AG09319 (cell line): ENCODE data around the gene SYS1.

Experiments used
- DNase-seq: peaks from one replicate; pipeline ENCODE4 v3.0.0-alpha.2; 2010; ENCODE audit warnings: low read depth; ENCODE audit errors: extremely low read depth
- CTCF ChIP-seq: IDR thresholded peaks from 2 replicates; pipeline ENCODE4 v1.5.1; 2011; ENCODE audit warnings: low read depth, mild to moderate bottlenecking, inconsistent platforms, low read length, moderate library complexity

SYS1 gene

GRCh38 chr20:45410887-45411286 is 47.9 kb downstream of the SYS1 start:
- TF ChIP-seq CTCF: no peak
- no peak for DNase-seq

- no peak for TF ChIP-seq CTCF
- DNase-seq: no peak
Measured at GRCh38 chr20:45412653-45413052, 49.7 kb downstream of the SYS1 start.

GRCh38 chr20:45413479-45413878 is 50.5 kb downstream of the SYS1 start:
- DNase-seq: no peak
- TF ChIP-seq CTCF: no peak

- DNase-seq: peak; percentile 32
- no peak; the same call in 1 of the 2 replicates for TF ChIP-seq CTCF
Measured at GRCh38 chr20:45415822-45416637, 53.1 kb downstream of the SYS1 start, which contains the start of gene PIGT. PIGT (plus strand) TSS chr20:45416141; CDS start chr20:45416157, 16 bp downstream.

- DNase-seq: no peak
- TF ChIP-seq CTCF: no peak
Measured at GRCh38 chr20:45416917-45417316, 54.0 kb downstream of the SYS1 start.
